Cardiac septum (tissue), 1 donor: ENCODE measurements around the gene NF2. TPM values are rescaled to one million over a fixed set of nuclear protein-coding genes. Genes with fewer than 3 reads are reported as not detected.

Experiments
- DNase-seq: peaks from one replicate; pipeline ENCODE4 v3.0.0-alpha.2; 2020; ENCODE audit warnings: low spot score
- intact Hi-C: fragments of 100-400 bp; cut with DNase I; formaldehyde crosslinking; loops from one replicate; pipeline ENCODE4 v1.14.0; 2022
- total RNA-seq: library from RNA; stranded (reverse); fragmentation: NEBNext Ultra II Directional; extraction: Animal tissue kit (Norgen Biotek cat#: 25700); gene quantifications from one replicate; pipeline ENCODE4 v1.2.1, GENCODE V29; 2021
- donor health status: DM: no; HTN: no; CAD: no.

Gene NF2
- total RNA-seq, 1 donor from 2014 or later, result 43.4 TPM

- DNase-seq, result no peak
- intact Hi-C loops, result no loop called here
Measured at GRCh38 chr22:29628996-29629902, 25.8 kb downstream of the NF2 start.

GRCh38 chr22:29629903-29630516, 26.6 kb downstream of the NF2 start:
- intact Hi-C loops, result loop anchor here (5.0 kb wide), 1 partner anchor 462 kb away; no protein-coding TSS in a partner anchor
- DNase-seq, result no peak

- DNase-seq, result no peak
- intact Hi-C loops, result loop anchor here (5.0 kb wide), 1 partner anchor 461 kb away; no protein-coding TSS in a partner anchor
Measured at GRCh38 chr22:29630987-29631386, 27.6 kb downstream of the NF2 start.

GRCh38 chr22:29631725-29632124, 28.3 kb downstream of the NF2 start:
- no peak for DNase-seq
- intact Hi-C loops, result loop anchor here (5.0 kb wide), 1 partner anchor 461 kb away; no protein-coding TSS in a partner anchor

GRCh38 chr22:29632672-29633071, 29.2 kb downstream of the NF2 start:
- intact Hi-C loops, result loop anchor here (5.0 kb wide), 1 partner anchor 460 kb away; no protein-coding TSS in a partner anchor
- DNase-seq, result no peak

- DNase-seq, result no peak
- intact Hi-C loops, result loop anchor here (5.0 kb wide), 1 partner anchor 459 kb away; no protein-coding TSS in a partner anchor
Measured at GRCh38 chr22:29633514-29634312, 30.3 kb downstream of the NF2 start.

GRCh38 chr22:29634847-29635246, 31.4 kb downstream of the NF2 start:
- no peak for DNase-seq
- intact Hi-C loops, result loop anchor here (5.0 kb wide), 1 partner anchor 457 kb away; no protein-coding TSS in a partner anchor

GRCh38 chr22:29635734-29636357, 32.4 kb downstream of the NF2 start:
- intact Hi-C loops, result no loop called here
- no peak for DNase-seq

- no peak for DNase-seq
- intact Hi-C loops, result no loop called here
Measured at GRCh38 chr22:29636751-29637150, 33.3 kb downstream of the NF2 start.

- DNase-seq, result no peak
Measured at GRCh38 chr22:29637181-29637580, 33.7 kb downstream of the NF2 start.

GRCh38 chr22:29638678-29639077, 35.2 kb downstream of the NF2 start:
- intact Hi-C loops, result no loop called here
- no peak for DNase-seq

More at GRCh38 chr22:29637181-29637580, 33.7 kb downstream of the NF2 start:
- intact Hi-C loops, result no loop called here

GRCh38 chr22:29639096-29639495, 35.7 kb downstream of the NF2 start:
- intact Hi-C loops, result no loop called here
- DNase-seq, result no peak

- DNase-seq, result no peak
- intact Hi-C loops, result no loop called here
Measured at GRCh38 chr22:29641042-29641699, 37.7 kb downstream of the NF2 start.

- DNase-seq, result no peak
- intact Hi-C loops, result no loop called here
Measured at GRCh38 chr22:29641700-29642330, 38.4 kb downstream of the NF2 start.

GRCh38 chr22:29642694-29643093, 39.3 kb downstream of the NF2 start:
- no peak for DNase-seq

GRCh38 chr22:29647954-29648737, 44.7 kb downstream of the NF2 start:
- intact Hi-C loops, result no loop called here
- no peak for DNase-seq

More at GRCh38 chr22:29642694-29643093, 39.3 kb downstream of the NF2 start:
- intact Hi-C loops, result no loop called here

GRCh38 chr22:29650370-29650769, 46.9 kb downstream of the NF2 start:
- no peak for DNase-seq
- intact Hi-C loops, result no loop called here

- no peak for DNase-seq
- intact Hi-C loops, result no loop called here
Measured at GRCh38 chr22:29651652-29652051, 48.2 kb downstream of the NF2 start.
